Measurements from ENCODE around the gene RPL21.

RPL21 gene

GRCh38 chr13:27258637-27259386 lies 7.5 kb downstream of the RPL21 start:
- no peak for DNase-seq (ENCODE audit: low spot score)

- DNase-seq (ENCODE audit: low spot score) = no peak
Measured at GRCh38 chr13:27259831-27260230, 8.5 kb downstream of the RPL21 start.

GRCh38 chr13:27261396-27261795 lies 10.0 kb downstream of the RPL21 start:
- no peak for DNase-seq (ENCODE audit: low spot score)

GRCh38 chr13:27263438-27263837 lies 12.1 kb downstream of the RPL21 start:
- no peak for DNase-seq (ENCODE audit: low spot score)

GRCh38 chr13:27264181-27264580 lies 12.8 kb downstream of the RPL21 start:
- no peak for DNase-seq (ENCODE audit: low spot score)

- no peak for DNase-seq (ENCODE audit: low spot score)
Measured at GRCh38 chr13:27264648-27265047, 13.3 kb downstream of the RPL21 start.

- no peak for DNase-seq (ENCODE audit: low spot score)
Measured at GRCh38 chr13:27266917-27267316, 15.6 kb downstream of the RPL21 start.

- DNase-seq (ENCODE audit: low spot score) = no peak
Measured at GRCh38 chr13:27267596-27267995, 16.2 kb downstream of the RPL21 start.

- no peak for DNase-seq (ENCODE audit: low spot score)
Measured at GRCh38 chr13:27269114-27269665, 17.8 kb downstream of the RPL21 start.

- DNase-seq (ENCODE audit: low spot score) = peak; percentile 57
Measured at GRCh38 chr13:27270594-27271520, 19.5 kb downstream of the RPL21 start, which contains the start of gene RASL11A. TSS of gene RASL11A (plus strand) at chr13:27270830. CDS start at chr13:27270945, 115 bp downstream.

GRCh38 chr13:27271570-27272096 lies 20.3 kb downstream of the RPL21 start:
- no peak for DNase-seq (ENCODE audit: low spot score)

GRCh38 chr13:27273658-27274425 lies 22.5 kb downstream of the RPL21 start:
- no peak for DNase-seq (ENCODE audit: low spot score)

GRCh38 chr13:27274631-27275030 lies 23.3 kb downstream of the RPL21 start:
- no peak for DNase-seq (ENCODE audit: low spot score)

GRCh38 chr13:27276188-27276587 lies 24.8 kb downstream of the RPL21 start:
- no peak for DNase-seq (ENCODE audit: low spot score)

- DNase-seq (ENCODE audit: low spot score) = no peak
Measured at GRCh38 chr13:27279506-27279905, 28.1 kb downstream of the RPL21 start.

- DNase-seq (ENCODE audit: low spot score) = no peak
Measured at GRCh38 chr13:27280009-27280656, 28.8 kb downstream of the RPL21 start.

- DNase-seq (ENCODE audit: low spot score) = no peak
Measured at GRCh38 chr13:27280841-27281240, 29.5 kb downstream of the RPL21 start.

GRCh38 chr13:27281420-27281819 lies 30.1 kb downstream of the RPL21 start:
- no peak for DNase-seq (ENCODE audit: low spot score)

GRCh38 chr13:27283906-27284493 lies 32.6 kb downstream of the RPL21 start:
- no peak for DNase-seq (ENCODE audit: low spot score)

- DNase-seq (ENCODE audit: low spot score) = no peak
Measured at GRCh38 chr13:27288392-27288791, 37.0 kb downstream of the RPL21 start.
